GM12878 (cell line): Measurements from ENCODE around the gene ANKRD42. TPM values are rescaled to one million over a fixed set of nuclear protein-coding genes. Genes with fewer than 3 reads are reported as not detected.

ENCODE experiments used
- ATAC-seq: fragments of 200-7000 bp; cut with Tn5 transposase; 3 replicates; pipeline ENCODE4 v1.9.1; 2020; ENCODE audit warnings: mild to moderate bottlenecking, moderate library complexity
- BruUV-seq: library from RNA; stranded (reverse); fragments of 400-500 nt; replicated peaks from 2 replicates; lab custom pipeline; 2021; lab: Mats Ljungman, UMichigan
- CTCF ChIA-PET: fragments of 300-600 bp; sonication (Branson Sonifier 250); formaldehyde crosslinking; extraction: SDS; loops from one replicate; lab custom pipeline; 2021; ENCODE audit warnings: inconsistent platforms; lab: Yijun Ruan, JAX
- POLR2A ChIA-PET: fragments of 350-600 bp; formaldehyde crosslinking; extraction: SDS; loops from one replicate; lab custom pipeline; 2021; ENCODE audit warnings: inconsistent platforms; lab: Charles Lee
- RAD21 ChIA-PET: fragments of 300-600 bp; sonication (Branson Sonifier 250); formaldehyde crosslinking; loops from one replicate; lab custom pipeline; 2023; ENCODE audit warnings: antibody characterized with exemption; ENCODE audit not compliant: unreplicated experiment; lab: Charles Lee
- SMC1A ChIA-PET: fragments of 300-600 bp; sonication (Branson Sonifier 250); formaldehyde crosslinking; loops from one replicate; lab custom pipeline; 2023; ENCODE audit not compliant: unreplicated experiment, uncharacterized antibody; lab: Charles Lee
- DNase-seq: peaks from one replicate; pipeline ENCODE4 v3.0.0-alpha.2; 2011; ENCODE audit warnings: low read depth, low spot score
- FAIRE-seq: peaks from 3 replicates; lab custom pipeline; 2011; peaks lifted over from hg19 to GRCh38; lab: Jason Lieb, UNC
- H2AFZ ChIP-seq: 2 replicates; pipeline ENCODE4 v1.6.0; 2011; ENCODE audit warnings: low read depth, low read length, control low read depth; ENCODE audit not compliant: control insufficient read depth
- H3K27ac ChIP-seq: 2 replicates; pipeline ENCODE4 v1.5.1; 2011; ENCODE audit warnings: control low read depth; ENCODE audit not compliant: control insufficient read depth, insufficient read depth
- H3K27me3 ChIP-seq, 2 experiments: replicated peaks in 1 of 2; 2 replicates each; pipeline versions ENCODE4 v1.6.0 to v1.6.1; 2011; ENCODE audit warnings: low read length in 1 of 2; ENCODE audit not compliant: control insufficient read depth in 2 of 2, insufficient read depth in 2 of 2
- H3K36me3 ChIP-seq, 2 experiments: 2 replicates each; pipeline ENCODE4 v1.5.1; 2011; ENCODE audit warnings: low read length in 1 of 2; ENCODE audit not compliant: control insufficient read depth in 2 of 2, insufficient read depth in 2 of 2
- H3K4me1 ChIP-seq: 2 replicates; pipeline ENCODE4 v1.6.1; 2011; ENCODE audit warnings: mild to moderate bottlenecking, low read length, moderate library complexity, mixed read lengths; ENCODE audit not compliant: control insufficient read depth, insufficient read depth
- H3K4me2 ChIP-seq: 2 replicates; pipeline ENCODE4 v1.6.0; 2011; ENCODE audit warnings: control low read depth; ENCODE audit not compliant: control insufficient read depth, insufficient read depth
- H3K4me3 ChIP-seq: fragments of 200-600 bp; sonication (generic); 2 replicates; pipeline ENCODE4 v1.5.1; 2016
- H3K79me2 ChIP-seq: 2 replicates; pipeline ENCODE4 v1.6.0; 2011; ENCODE audit warnings: low read length; ENCODE audit not compliant: control insufficient read depth, insufficient read depth
- H3K9ac ChIP-seq: 2 replicates; pipeline ENCODE4 v1.8.0; 2011; ENCODE audit warnings: low read length, control low read depth, mixed read lengths; ENCODE audit not compliant: control insufficient read depth, insufficient read depth
- H3K9me3 ChIP-seq: replicated peaks from 3 replicates; pipeline ENCODE4 v1.5.1; 2011; ENCODE audit warnings: mild to moderate bottlenecking, low read length; ENCODE audit not compliant: control insufficient read depth, insufficient read depth
- H4K20me1 ChIP-seq: 2 replicates; pipeline ENCODE4 v1.6.0; 2011; ENCODE audit not compliant: control insufficient read depth, insufficient read depth
- ATF3 ChIP-seq: IDR thresholded peaks from 2 replicates; pipeline ENCODE4 v1.6.1; 2011; ENCODE audit warnings: low read depth, mild to moderate bottlenecking, low read length, moderate library complexity, borderline replicate concordance; ENCODE audit errors: extremely low read depth
- ESRRA ChIP-seq: IDR thresholded peaks from 2 replicates; pipeline ENCODE4 v1.6.1; 2012; ENCODE audit warnings: mild to moderate bottlenecking, low read length, improper control_type of control experiment
- FOXM1 ChIP-seq: IDR thresholded peaks from 2 replicates; pipeline ENCODE4 v1.6.1; 2012; ENCODE audit warnings: low read depth, mild to moderate bottlenecking, inconsistent platforms, low read length, moderate library complexity
- HCFC1 ChIP-seq: fragments of 150-350 bp; IDR thresholded peaks from 2 replicates; pipeline ENCODE4 v1.6.1; 2014; ENCODE audit warnings: low read length
- MYC ChIP-seq: IDR thresholded peaks from 2 replicates; pipeline ENCODE4 v1.6.1; 2011; ENCODE audit warnings: mild to moderate bottlenecking, low read length, moderate library complexity, inconsistent platforms; ENCODE audit not compliant: insufficient read depth, insufficient replicate concordance, insufficient read length, severe bottlenecking
- NFIC ChIP-seq: IDR thresholded peaks from 2 replicates; pipeline ENCODE4 v1.6.1; 2012; ENCODE audit warnings: low read depth, mild to moderate bottlenecking, inconsistent platforms, low read length, moderate library complexity
- NFYA ChIP-seq: IDR thresholded peaks from 2 replicates; pipeline ENCODE4 v1.6.1; 2011; ENCODE audit warnings: low read depth, mild to moderate bottlenecking, low read length, improper control_type of control experiment, borderline replicate concordance
- PKNOX1 ChIP-seq: fragments of 450-650 bp; IDR thresholded peaks from 2 replicates; pipeline ENCODE4 v1.6.1; 2016; ENCODE audit warnings: mild to moderate bottlenecking
- PML ChIP-seq: IDR thresholded peaks from 2 replicates; pipeline ENCODE4 v1.6.1; 2012; ENCODE audit warnings: low read length, inconsistent platforms
- RELB ChIP-seq: fragments of 450-650 bp; IDR thresholded peaks from 2 replicates; pipeline ENCODE4 v1.6.1; 2017; ENCODE audit warnings: low read depth, mild to moderate bottlenecking, moderate library complexity
- SMAD1 ChIP-seq: fragments of 450-650 bp; IDR thresholded peaks from 2 replicates; pipeline ENCODE4 v1.6.1; 2018; ENCODE audit warnings: mild to moderate bottlenecking, low read depth; ENCODE audit not compliant: partially characterized antibody
- SUZ12 ChIP-seq: fragments of 200-600 bp; sonication (generic); IDR thresholded peaks from one replicate; pipeline ENCODE4 v1.6.1; 2018; ENCODE audit warnings: antibody characterized with exemption, mild to moderate bottlenecking; ENCODE audit not compliant: unreplicated experiment
- ZNF384 ChIP-seq: IDR thresholded peaks from 2 replicates; pipeline ENCODE4 v1.6.1; 2012; ENCODE audit warnings: low read depth, mild to moderate bottlenecking, low read length, improper control_type of control experiment, borderline replicate concordance
- ZZZ3 ChIP-seq: IDR thresholded peaks from 2 replicates; pipeline ENCODE4 v1.6.1; 2011; ENCODE audit warnings: low read depth; ENCODE audit not compliant: control insufficient read depth, insufficient read length
- WGBS: methylation state at CpG from one replicate; pipeline ENCODE4 v1.1.6; 2016; ENCODE audit warnings: low lambda C conversion rate; ENCODE audit not compliant: insufficient replicate concordance, insufficient coverage; ENCODE audit errors: missing lambda C conversion rate; 5-methylcytosine and 5-hydroxymethylcytosine counted together
- in situ Hi-C: fragments of 300-500 bp; cut with MboI; formaldehyde crosslinking; loops from 9 replicates; pipeline ENCODE4 v1.14.3; 2018; ENCODE audit warnings: mixed read lengths
- intact Hi-C: fragments of 100-400 bp; cut with micrococcal nuclease; formaldehyde crosslinking; loops from one replicate; pipeline ENCODE4 v1.14.2; 2022; ENCODE audit not compliant: unreplicated experiment
- polyA plus RNA-seq, 11 experiments: library from polyadenylated mRNA; depleted of rRNA in 4 of 11; unstranded in 6 of 11; stranded (reverse) in 5 of 11; fragments of >200 nt; fragmentation: Nextera tagmentation in 4 of 11; fragmentation: Illumina TruSeq in 1 of 11; extraction: Ambion mirVana in 4 of 11; extraction: Trizol in 1 of 11; gene quantifications; 1 replicate in 1 of 11; 2 replicates in 10 of 11; pipeline versions ENCODE4 v1.2.1 to v1.2.3, GENCODE V29; 2011 to 2016; ENCODE audit warnings: inconsistent platforms in 2 of 11, missing spikeins in 2 of 11, low read depth in 1 of 11
- total RNA-seq, 4 experiments: library from RNA; depleted of rRNA in 3 of 4; stranded (reverse); fragments of >200 nt in 3 of 4; fragmentation: Illumina TruSeq in 1 of 4; extraction: Trizol in 1 of 4; gene quantifications; 2 replicates each; pipeline versions ENCODE4 v1.2.1 to v1.2.3, GENCODE V29; 2013 to 2021
- TF ChIP-seq, protein P1 (sequence below): fragments of 450-650 bp; formaldehyde crosslinking; IDR thresholded peaks from 2 replicates; pipeline ENCODE4 v1.5.0; 2022; ENCODE audit warnings: mild to moderate bottlenecking, missing genetic modification characterization

The ANKRD42 gene
- total and polyA plus RNA-seq, 10 of the 15 experiments (the other 5 are each of a cell fraction or from before 2014, with no cell fraction given) = 0.68 to 3.2 (median 2.0) TPM

GRCh38 chr11:83235825-83236224, 42.3 kb downstream of the ANKRD42 start (continued):
- TF ChIP-seq SMAD1 = no peak
- no peak for TF ChIP-seq PKNOX1
- no peak for TF ChIP-seq PML
- TF ChIP-seq, protein P1, sequence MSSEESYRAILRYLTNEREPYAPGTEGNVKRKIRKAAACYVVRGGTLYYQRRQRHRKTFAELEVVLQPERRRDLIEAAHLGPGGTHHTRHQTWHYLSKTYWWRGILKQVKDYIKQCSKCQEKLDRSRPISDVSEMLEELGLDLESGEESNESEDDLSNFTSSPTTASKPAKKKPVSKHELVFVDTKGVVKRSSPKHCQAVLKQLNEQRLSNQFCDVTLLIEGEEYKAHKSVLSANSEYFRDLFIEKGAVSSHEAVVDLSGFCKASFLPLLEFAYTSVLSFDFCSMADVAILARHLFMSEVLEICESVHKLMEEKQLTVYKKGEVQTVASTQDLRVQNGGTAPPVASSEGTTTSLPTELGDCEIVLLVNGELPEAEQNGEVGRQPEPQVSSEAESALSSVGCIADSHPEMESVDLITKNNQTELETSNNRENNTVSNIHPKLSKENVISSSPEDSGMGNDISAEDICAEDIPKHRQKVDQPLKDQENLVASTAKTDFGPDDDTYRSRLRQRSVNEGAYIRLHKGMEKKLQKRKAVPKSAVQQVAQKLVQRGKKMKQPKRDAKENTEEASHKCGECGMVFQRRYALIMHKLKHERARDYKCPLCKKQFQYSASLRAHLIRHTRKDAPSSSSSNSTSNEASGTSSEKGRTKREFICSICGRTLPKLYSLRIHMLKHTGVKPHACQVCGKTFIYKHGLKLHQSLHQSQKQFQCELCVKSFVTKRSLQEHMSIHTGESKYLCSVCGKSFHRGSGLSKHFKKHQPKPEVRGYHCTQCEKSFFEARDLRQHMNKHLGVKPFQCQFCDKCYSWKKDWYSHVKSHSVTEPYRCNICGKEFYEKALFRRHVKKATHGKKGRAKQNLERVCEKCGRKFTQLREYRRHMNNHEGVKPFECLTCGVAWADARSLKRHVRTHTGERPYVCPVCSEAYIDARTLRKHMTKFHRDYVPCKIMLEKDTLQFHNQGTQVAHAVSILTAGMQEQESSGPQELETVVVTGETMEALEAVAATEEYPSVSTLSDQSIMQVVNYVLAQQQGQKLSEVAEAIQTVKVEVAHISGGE (CRISPR knock-in tag) = no peak
- no peak for TF ChIP-seq FOXM1
- TF ChIP-seq, all 136 proteins: peak for 0

GRCh38 chr11:83238111-83238510, 44.6 kb downstream of the ANKRD42 start:
- RAD21 ChIA-PET = no interaction called here
- H3K36me3 ChIP-seq = no peaks in the 10 kb centered on the region
- no peaks in the 10 kb centered on the region for H3K4me1 ChIP-seq
- CTCF ChIA-PET = interaction anchor here (0.7 to 3.5 kb wide), 4 partner anchors 12 to 581 kb away, joined by 3 to 27 read pairs (median 4); no protein-coding TSS in a partner anchor
- H3K79me2 ChIP-seq = no peaks in the 10 kb centered on the region
- H3K27ac ChIP-seq = no peak overlapping the region
- FAIRE-seq (no peak), ATAC-seq (no peak), DNase-seq (no peak)
- H2AFZ ChIP-seq = no peak overlapping the region
- intact Hi-C loops (no loop called here), in situ Hi-C loops (loop anchor here (10.0 kb wide), 1 partner anchor 577 kb away; no protein-coding TSS in a partner anchor)
- no peaks in the 10 kb centered on the region for H3K27me3 ChIP-seq
- no peak overlapping the region for H3K4me2 ChIP-seq
- H3K4me3 ChIP-seq = no peak overlapping the region
- no peak overlapping the region for H3K9ac ChIP-seq
- H3K9me3 ChIP-seq = no peaks in the 10 kb centered on the region
- 62% methylated on average over 3 of the region's 3 CpGs for WGBS
- no TSS peak for BruUV-seq
- SMC1A ChIA-PET = interaction anchor here (1.1 to 4.3 kb wide), 3 partner anchors 11 to 486 kb away, joined by 3 to 19 read pairs (median 3); no protein-coding TSS in a partner anchor
- H4K20me1 ChIP-seq = no peaks in the 10 kb centered on the region
- POLR2A ChIA-PET = interaction anchor here (0.6 kb wide), 1 partner anchor 173 kb away, joined by 3 read pairs; no protein-coding TSS in a partner anchor
- TF ChIP-seq NFIC (no peak), SUZ12 (no peak), RELB (no peak), HCFC1 (no peak), ZNF384 (no peak), NFYA (no peak), ESRRA (no peak), MYC (no peak), ATF3 (no peak), ZZZ3 (no peak)
